GM18526 (cell line): ENCODE results near the gene GABBR2.

Experiments
- POLR2A ChIP-seq: IDR thresholded peaks from 3 replicates; pipeline ENCODE4 v1.6.1; 2011; ENCODE audit not compliant: insufficient read length; ENCODE audit errors: extremely low read depth

Gene GABBR2

DNA sequence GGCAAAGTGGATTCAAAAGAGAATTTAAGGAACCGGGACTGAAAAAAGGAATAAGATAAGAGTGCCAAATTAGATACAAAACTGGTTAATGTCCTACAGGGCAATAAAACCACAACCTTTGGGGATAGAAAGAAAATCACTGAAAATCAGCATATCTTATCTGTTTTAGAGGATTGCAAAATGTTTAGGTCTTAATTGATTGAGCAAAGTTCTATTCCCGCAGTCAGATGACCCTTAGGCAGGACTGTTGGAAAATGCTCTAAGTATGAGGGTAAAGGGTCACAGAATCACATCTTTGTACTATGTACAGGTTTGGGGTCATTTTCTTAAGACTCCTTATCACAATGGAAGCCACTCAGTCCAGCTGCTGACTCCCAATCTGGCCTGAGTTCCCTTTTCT, 129.0 kb downstream of the GABBR2 start:
- no peak for TF ChIP-seq POLR2A

- TF ChIP-seq POLR2A: no peak
Measured at GRCh38 chr9:98577446-98577845, 131.3 kb downstream of the GABBR2 start.

DNA sequence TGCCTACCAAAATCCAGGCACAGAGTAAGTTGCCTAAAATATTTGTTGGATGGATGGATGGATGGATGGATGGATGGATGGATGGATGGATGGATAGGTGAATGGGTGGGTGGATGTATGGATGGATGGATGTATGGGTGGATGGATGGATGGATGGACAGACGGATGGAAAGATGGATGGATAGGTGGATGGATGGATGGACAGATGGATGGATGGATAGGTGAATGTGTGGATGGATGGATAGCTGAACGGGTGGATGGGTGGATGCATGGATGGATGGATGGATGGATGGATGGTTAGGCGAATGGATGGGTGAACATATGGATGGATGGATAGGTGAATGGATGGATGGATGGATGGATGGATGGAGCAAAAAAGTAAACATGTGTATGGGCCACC, 131.9 kb downstream of the GABBR2 start:
- TF ChIP-seq POLR2A: no peak

DNA sequence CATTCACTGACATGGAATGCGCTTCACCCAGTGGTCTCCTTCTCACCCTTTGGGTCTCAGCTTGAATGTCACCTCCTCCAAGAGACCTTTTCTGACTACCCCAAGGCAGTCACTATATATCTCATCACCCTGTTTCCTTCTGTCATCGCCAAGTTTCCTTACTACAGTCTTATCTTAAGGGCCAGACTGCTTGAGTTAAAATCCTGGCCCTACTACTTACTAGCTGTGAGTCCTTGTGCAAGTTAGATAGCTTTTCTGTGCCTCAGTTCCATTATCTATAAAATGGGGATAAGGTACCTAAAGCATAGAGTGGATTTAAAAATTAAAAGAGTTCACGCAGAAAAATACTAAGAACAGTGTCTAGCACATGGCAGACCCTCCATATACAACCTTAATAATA, 132.4 kb downstream of the GABBR2 start:
- no peak for TF ChIP-seq POLR2A

DNA sequence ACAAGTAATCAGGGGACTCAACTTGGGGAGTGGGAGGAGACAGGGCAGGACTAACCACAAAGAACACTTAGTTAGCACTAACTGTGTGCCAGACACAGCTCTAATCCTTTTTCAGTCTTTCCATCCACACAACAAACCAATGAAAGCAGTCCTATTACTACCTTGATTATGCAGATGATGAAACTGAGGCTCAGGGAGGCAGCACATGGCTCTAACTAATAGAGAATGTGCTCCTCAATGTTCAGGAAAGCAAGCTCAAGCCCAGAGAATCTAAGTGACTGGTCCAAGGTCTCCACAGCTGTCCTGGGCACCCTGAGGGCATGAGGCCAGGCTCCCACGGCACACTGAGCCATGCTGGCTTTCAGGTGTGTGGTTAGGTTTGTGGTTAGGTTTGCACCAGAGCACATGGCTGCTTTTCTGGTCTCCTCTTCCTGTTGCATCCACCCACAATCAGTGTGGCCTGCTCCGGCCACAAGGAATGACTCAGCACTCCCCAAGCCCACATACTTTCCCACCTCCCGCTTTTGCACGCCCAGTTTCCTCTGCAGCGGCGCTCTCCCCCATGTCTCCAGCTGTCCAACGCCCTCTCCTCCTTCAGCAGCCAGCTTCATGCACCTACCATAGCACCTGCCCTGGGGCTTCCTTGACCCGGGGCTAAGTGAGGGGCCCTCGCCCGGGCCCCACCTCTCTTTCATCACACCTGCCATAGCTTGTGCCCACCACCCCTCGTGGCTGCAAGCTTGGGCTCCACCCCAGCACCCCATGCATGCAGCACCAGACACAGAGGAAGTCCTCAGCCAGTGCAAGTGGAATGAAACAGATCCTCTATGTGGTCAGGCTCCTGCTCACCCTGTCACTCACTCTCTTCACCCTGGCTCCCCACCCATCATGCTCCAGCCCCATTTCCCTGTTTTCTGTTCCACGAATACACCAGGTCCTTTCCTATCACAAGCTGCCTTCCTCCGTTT, 133.1 kb downstream of the GABBR2 start:
- TF ChIP-seq POLR2A: no peak

GRCh38 chr9:98573749-98574278, 134.9 kb downstream of the GABBR2 start:
- TF ChIP-seq POLR2A: no peak

DNA sequence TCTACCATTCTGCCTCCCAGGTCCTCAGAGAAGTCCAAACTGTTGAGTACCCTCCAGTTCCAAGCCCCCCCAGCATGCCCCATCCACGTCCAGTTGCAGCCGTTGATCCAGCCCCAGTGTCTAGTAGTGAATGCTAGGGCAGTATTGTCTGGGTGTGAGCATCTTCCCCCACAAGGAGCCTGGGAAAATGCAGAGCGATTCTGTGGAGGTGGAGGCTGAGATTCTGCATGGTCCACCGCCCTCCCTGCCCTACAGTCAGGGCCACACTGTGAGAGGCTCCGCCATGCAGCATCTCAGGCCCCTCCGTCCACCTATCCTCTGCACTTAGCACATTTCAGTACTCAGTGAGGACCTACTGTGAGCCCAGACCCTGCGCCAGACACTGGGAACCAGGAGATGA, 135.9 kb downstream of the GABBR2 start:
- TF ChIP-seq POLR2A: no peak

DNA sequence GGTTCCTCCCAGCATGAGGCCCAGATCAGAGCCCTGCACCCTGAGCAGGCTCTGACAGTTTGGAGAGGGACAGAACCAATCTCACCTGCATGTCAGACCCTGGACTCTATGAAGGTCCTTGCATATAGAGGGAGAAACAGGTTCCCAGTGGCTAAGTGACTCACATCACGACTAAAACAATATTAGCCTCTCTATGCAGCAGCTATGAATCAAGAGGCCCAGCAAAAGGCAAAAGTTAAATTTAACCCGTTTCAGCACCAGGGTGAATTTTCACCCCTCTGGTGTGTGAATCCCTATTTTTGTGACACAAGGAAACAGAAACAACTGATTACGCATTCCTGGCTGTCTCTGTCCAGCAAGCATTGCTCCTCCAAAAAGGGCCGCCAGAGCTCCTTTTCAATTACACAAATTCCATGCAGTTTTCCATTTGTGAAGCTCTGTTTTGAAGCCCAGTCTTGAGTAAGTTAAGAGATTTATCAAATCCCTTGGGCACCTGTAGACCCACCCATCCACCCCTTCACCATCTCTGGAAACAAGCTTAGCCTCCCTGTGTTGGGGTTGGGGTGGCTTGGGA, 136.6 kb downstream of the GABBR2 start:
- no peak for TF ChIP-seq POLR2A

DNA sequence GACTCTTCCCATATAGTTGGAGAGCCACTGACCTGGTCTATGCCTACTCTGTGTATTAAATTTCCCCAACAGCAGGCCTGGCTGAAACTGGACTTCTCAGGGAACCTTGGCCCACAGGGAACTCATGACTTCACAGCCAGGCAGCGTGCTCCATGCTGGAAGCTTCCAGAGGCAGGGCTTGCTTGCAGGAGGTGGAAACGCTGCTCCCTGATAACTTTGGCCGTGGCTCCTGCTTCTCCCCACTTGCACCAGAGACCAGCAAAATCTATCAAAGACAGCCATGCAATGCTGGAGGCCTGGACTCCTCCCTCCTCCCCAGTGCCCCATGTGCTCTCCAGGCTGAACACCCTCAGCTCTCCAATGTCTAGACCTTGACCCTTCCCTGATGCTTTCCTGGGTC, 137.1 kb downstream of the GABBR2 start:
- TF ChIP-seq POLR2A: no peak

- no peak for TF ChIP-seq POLR2A
Measured at GRCh38 chr9:98570663-98571440, 137.9 kb downstream of the GABBR2 start.

GRCh38 chr9:98570055-98570454, 138.7 kb downstream of the GABBR2 start:
- TF ChIP-seq POLR2A: no peak

GRCh38 chr9:98569491-98569890, 139.2 kb downstream of the GABBR2 start:
- TF ChIP-seq POLR2A: no peak

GRCh38 chr9:98568909-98569469, 139.7 kb downstream of the GABBR2 start:
- no peak for TF ChIP-seq POLR2A

DNA sequence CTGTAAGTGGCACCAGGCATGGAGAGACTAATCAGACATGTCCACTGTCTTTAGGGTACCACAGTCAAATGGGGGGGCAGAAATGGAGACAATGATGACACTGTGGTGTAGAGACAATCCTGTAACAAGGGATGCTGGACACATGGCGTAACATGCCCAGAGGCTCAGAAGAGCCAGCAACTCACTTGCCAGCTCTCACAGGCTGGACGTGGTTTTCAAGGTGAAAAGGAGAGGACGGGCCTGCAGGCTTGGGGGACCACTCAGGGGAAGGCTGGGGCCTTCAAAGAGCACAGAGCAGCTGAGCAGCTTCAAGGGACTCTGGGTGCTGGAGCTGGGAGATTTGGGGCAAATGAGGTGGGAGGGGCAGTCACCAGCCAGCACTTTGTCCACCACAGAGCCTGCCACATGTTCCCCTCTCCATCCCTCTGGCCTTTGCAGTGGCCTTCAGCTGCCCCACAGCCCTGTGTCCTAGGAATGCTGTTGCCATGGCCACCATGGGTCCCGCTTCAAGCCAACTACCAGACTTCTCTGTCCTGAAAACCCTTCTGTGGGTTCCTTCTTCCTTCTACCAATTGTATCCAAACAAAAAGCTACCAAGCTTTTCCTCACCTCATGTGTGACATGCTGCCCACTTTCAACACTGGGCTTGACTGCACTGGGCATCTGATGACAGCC, 140.4 kb downstream of the GABBR2 start:
- no peak for TF ChIP-seq POLR2A

DNA sequence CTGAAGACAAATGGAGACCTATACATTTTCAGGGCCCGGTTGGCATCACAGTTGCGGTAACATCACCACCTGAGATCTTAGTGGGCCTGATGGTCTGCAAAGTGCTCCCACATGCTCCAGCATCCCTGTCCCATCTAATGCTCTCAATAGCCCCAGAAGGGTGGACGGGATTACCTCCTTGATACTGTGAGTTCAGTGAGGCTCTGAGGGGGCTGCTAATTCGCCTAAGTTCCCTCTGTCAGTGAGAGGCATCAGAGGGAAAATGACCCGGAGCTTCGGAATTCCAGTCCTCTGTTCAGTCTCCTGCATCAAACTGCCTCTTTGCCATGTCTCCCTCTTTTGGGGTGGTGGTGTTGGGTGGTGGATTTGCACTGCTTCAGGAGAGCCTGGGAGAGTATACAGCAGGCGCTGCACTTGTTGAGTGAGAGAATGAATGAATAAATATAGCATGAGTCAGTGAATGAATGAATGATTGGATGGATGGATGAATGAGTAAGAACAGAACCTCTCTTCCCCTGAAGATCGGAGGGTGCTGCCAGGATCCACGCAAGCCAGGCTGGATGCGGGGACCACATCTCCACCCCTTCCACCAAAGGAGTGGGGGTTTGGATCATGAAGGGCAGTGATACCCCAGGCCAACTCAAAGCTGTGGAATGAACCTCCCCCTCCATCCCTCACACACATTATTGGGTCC, 141.0 kb downstream of the GABBR2 start:
- TF ChIP-seq POLR2A: no peak
